ENCODE results near the gene CNTNAP2.
"Not testable (repeated sequence)": the region's sequence is repeated elsewhere in the genome, so short reads cannot be mapped to it uniquely, and the experiment has no call there.

The CNTNAP2 gene

GRCh38 chr7:148398844-148399365 is 2282.3 kb downstream of the CNTNAP2 start:
- DNase-seq (ENCODE audit: low read depth): no peak

GRCh38 chr7:148400101-148400500 is 2283.5 kb downstream of the CNTNAP2 start:
- no peak for DNase-seq (ENCODE audit: low read depth)

DNA sequence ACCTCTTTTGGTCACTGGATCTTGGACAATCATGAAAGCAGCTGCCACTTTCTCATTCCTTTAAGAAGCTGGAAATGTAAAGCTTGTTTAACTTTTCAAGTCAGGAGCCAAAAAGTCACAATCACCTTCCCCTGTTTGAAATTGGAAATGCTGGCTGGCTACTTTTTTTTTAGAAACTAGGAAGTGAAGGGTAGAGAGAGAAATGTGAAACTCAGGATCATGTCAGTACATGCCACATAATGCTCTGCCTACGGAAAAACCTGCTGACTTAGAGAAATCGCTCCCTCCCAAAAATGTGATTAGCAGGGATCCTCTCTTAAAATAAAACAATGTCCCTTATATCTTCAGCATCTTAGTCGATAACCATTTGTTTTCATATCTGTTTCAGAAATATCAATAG is 2285.6 kb downstream of the CNTNAP2 start:
- DNase-seq (ENCODE audit: low read depth): no peak

DNA sequence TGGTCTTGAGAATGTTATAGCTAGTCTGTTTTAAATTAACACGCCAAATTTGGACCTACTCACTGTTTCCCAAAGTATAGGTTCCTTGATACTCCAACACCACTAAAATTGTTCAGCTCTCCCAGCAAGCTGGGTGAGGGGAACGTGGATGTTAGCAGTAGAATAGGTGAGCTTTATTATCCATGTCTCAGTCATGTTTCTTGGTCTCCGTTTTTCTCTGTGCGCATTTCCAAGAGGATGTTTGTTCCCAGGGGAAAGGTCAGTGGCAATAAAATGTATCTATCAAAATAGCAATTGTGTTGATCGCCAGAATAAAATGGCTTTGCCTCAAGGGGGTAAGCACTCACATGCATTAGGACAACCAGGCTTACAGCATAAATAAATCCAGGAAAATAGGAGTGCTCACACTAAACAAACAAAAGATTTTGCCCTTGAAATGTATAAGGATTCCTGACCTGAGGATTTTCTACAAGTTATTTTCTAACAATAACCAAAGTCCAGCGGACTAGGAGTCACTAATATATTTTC is 2286.9 kb downstream of the CNTNAP2 start:
- DNase-seq (ENCODE audit: low read depth): no peak

DNA sequence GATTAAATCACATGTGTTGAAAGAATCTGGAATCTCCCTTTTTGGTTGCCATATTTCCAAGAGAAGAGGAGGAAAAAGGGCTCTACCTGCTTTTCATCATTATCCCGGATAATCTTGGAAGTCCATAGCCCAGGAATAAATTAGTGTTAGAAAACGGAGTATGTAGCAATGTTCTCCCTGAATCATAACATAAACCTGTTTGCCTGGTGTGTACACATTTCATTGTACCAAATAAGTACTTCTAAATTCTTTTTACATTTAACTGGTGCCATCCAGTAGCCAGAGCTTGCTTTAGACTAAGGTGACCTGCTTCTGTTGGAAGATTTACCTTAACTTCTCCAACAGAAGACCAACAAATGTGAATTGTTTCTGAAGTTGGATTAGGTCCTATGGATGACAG is 2291.7 kb downstream of the CNTNAP2 start:
- no peak for DNase-seq (ENCODE audit: low read depth)

DNA sequence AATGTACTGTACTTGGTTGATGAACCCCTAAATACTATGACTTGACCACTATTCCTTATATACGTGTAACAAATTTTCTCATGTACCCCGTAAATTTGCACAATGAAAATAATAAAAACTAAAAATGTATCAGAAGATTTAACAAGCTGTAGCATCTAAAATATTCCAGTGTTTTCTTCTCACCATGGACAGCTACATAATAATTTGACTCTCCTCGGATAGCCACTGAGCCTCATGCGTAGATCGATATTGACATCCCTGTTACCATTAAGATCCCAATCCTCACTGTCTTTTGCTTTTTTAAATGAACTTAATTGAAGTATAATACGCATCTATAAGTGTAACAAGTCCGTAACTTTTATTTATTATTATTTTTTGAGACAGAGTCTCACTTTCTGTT is 2294.3 kb downstream of the CNTNAP2 start:
- DNase-seq (ENCODE audit: low read depth): no peak

- DNase-seq (ENCODE audit: low read depth): no peak
These were observed 2296.1 kb downstream of the CNTNAP2 start for GRCh38 chr7:148412691-148413090.

- DNase-seq (ENCODE audit: low read depth): no peak
These were observed 2303.5 kb downstream of the CNTNAP2 start for GRCh38 chr7:148419856-148420832.

- no peak for DNase-seq (ENCODE audit: low read depth)
These were observed 2305.4 kb downstream of the CNTNAP2 start for GRCh38 chr7:148422030-148422429.

DNA sequence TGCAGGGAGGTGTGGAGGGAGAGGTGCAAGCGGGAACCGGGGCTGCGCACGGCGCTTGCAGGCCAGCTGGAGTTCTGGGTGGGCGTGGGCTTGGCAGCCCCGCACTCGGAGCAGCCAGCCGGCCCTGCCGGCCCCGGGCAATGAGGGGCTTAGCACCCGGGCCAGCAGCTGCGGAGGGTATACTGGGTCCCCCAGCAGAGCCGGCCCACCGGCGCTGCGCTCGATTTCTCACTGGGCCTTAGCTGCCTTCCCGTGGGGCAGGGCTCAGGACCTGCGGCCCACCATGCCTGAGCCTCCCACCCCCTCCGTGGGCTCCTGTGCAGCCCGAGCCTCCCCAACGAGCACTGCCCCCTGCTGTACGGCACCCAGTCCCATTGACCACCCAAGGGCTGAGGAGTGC is 2309.8 kb downstream of the CNTNAP2 start:
- DNase-seq (ENCODE audit: low read depth): not testable (repeated sequence)

GRCh38 chr7:148430690-148431089 is 2314.1 kb downstream of the CNTNAP2 start:
- not testable (repeated sequence) for DNase-seq (ENCODE audit: low read depth)

DNA sequence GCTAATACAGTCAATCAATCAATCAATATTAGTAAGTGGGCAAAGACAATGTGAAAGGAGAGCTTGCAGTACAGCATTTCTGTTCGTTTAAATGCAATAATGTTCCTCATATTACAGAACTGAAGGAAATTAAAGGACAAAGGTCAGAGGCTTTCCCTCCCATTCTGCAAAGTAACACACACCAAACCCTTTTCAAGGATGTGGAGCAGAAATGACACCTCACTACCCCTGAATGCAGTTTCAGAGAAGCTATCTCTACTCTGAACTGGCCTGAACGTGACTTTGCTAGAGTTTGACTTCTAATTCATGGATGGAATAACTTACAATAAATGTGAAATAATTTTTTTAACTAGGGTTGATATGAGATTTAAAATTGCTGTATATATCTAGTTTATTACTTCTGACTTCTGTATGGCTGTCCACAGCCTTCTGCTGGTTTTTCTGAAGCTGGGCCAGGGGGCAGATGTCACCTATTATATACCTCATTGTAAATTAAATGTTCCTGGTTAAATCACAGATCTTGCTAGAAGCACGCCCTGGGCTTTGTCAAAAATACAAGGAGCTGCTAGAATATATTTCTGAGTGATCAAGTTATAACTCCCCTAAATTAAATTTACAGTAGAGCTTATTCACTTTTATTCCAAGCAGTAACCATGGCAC is 2317.1 kb downstream of the CNTNAP2 start:
- DNase-seq (ENCODE audit: low read depth): no peak

- DNase-seq (ENCODE audit: low read depth): no peak
These were observed 2317.7 kb downstream of the CNTNAP2 start for GRCh38 chr7:148434181-148434757.

DNA sequence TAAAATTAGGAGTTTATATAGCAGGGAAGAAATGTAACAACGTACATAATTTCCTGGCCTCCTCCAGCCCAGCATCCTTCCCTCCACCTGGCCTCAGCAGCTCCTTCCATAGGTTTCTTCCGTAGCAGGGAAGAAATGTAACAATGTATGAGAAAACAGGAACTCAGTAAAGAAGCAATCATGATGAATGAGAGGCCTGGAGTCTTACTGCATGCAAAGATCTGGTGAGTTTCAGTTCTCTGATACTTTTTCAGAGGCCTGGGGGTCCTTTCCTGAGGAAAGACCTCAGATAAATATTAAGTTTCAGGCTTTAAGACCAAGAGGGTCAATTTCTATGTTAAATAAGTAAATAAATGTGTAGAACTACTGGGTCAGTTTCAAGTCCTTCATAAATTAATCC is 2318.3 kb downstream of the CNTNAP2 start:
- DNase-seq (ENCODE audit: low read depth): no peak

DNA sequence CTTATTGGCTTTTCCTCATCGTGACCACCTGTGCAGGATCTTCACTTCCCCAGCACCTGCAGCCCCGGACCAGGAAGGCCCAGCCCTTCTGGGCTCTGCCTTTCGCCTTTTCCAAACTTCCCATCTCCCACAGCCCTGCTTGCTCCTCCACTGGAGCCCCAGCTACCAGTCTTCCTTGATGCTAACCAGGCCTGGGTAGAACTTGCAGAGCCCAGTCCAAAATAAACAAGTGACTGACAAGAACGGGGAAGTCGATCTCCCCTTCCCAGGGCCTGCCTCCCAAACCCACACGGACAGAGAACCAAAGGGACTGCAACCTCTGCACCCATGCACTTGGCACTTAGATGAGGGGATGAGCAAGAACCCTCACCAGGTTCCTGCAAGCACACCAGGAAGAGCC is 2319.1 kb downstream of the CNTNAP2 start:
- no peak for DNase-seq (ENCODE audit: low read depth)

DNA sequence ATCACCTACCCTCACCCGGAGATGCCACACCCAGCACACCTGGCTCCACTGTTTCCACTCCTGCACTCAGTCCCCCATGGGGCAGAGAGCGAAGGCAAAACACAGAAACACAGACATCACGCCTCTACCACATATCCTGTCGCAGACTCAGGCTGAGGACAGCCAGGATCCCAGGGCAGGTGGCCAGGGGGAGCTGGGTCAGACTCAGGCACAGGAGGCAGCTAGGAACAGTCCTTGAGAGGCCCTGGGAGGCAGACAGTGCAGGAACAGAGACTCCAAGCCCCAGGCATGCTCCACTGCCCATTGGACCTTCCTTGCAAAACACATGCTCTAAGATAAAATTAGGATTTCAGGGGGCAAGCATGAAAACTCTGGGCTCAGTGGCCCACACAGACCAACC is 2319.5 kb downstream of the CNTNAP2 start:
- DNase-seq (ENCODE audit: low read depth): no peak

GRCh38 chr7:148436571-148436970 is 2320.0 kb downstream of the CNTNAP2 start:
- no peak for DNase-seq (ENCODE audit: low read depth)

DNA sequence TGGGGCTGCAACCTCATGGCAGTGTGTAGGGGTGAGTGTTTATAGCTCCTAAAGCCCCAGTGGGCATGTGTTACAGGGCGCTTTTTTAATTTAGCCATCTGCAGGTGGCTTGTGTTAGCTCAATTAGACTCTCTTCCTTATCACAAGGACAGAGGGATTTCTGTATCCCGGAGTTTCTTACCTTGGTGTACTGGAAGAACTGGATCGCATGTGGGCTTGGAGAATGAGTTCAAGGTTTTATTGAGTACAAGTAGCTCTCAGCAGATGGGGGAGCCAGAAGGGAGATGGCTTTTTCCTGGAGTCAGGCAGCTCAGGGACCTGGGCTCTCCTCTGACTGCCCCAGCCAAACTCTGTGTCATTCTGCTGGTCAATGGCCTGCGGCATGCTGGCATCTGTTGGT is 2320.4 kb downstream of the CNTNAP2 start:
- no peak for DNase-seq (ENCODE audit: low read depth)

DNA sequence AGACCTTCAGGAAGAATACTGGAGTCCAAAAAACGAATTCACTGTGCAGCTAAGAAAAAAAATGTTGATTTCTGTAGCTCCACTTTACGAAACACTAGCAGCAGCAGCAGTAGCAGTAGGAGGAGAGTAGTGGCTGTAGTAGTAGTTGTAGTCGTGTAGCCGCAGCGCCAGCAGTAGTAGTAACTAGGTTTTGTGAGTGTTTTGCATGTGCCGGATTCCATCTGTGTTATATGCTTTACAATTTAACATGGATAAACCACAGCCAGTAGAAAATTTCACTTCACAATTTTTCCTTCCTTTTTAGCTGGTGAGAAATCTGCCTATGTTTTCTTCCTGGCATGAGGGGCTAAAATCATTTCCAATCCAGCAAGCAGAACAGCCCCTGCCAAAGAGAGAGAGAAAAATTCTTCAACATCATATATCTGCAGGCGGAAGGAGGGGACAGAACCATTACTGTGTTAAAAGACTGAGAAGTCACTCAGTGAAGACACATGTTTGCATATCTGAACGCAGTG is 2325.6 kb downstream of the CNTNAP2 start:
- DNase-seq (ENCODE audit: low read depth): no peak

GRCh38 chr7:148442933-148443332 is 2326.3 kb downstream of the CNTNAP2 start:
- DNase-seq (ENCODE audit: low read depth): no peak

GRCh38 chr7:148445260-148446044 is 2328.9 kb downstream of the CNTNAP2 start:
- DNase-seq (ENCODE audit: low read depth): no peak

Measured in activated T-helper 9 cell treated with anti-CD3 and anti-CD28 coated beads, Interleukin-2, amount 50 U/mL, for 16 hours (primary cell).